C4-2B (cell line): ENCODE results near the gene AFAP1L2.

Source experiments
- ZFX ChIP-seq: fragments of 450-650 bp; IDR thresholded peaks from 2 replicates; pipeline ENCODE4 v1.6.1; 2017
- TF ChIP-seq, protein P1 (sequence below): fragments of 450-650 bp; conservative IDR thresholded peaks from 2 replicates; pipeline ENCODE4 v1.5.1; 2017; ENCODE audit warnings: mild to moderate bottlenecking

DNA sequence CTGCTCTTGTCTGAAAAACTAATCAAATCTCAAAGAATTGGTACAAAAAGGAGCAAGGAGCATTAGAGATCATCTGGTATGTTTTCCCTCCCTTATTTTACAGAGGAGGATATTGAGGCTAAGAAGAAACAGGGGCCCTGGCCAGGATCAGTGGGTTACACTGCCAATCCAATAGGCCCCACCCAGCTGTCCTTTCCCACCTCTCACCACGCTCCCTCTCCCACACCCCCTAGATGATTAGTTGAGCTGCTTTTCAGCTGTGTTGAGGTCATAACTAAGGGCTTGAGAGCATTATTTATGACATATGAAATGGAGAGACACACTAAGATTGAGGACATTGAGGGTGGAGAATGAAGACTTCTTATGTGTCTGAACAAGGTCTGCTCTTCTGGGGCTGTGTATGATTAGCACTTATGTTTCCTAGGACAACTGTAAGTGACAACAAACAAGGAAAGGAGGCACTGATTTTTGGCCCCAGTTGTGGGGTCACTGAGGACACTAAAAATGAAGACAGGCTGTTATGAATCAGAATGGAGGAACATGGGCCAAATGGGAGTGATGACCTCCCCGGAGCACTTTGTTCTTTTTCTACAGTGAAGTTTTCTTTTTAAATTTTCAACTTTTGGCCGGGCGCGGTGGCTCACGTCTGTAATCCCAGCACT lies 138.8 kb downstream of the AFAP1L2 start:
- TF ChIP-seq, protein P1, sequence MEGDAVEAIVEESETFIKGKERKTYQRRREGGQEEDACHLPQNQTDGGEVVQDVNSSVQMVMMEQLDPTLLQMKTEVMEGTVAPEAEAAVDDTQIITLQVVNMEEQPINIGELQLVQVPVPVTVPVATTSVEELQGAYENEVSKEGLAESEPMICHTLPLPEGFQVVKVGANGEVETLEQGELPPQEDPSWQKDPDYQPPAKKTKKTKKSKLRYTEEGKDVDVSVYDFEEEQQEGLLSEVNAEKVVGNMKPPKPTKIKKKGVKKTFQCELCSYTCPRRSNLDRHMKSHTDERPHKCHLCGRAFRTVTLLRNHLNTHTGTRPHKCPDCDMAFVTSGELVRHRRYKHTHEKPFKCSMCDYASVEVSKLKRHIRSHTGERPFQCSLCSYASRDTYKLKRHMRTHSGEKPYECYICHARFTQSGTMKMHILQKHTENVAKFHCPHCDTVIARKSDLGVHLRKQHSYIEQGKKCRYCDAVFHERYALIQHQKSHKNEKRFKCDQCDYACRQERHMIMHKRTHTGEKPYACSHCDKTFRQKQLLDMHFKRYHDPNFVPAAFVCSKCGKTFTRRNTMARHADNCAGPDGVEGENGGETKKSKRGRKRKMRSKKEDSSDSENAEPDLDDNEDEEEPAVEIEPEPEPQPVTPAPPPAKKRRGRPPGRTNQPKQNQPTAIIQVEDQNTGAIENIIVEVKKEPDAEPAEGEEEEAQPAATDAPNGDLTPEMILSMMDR = no peak
- no peak for TF ChIP-seq ZFX
